ENCODE results near the gene RER1.
A peak's percentile ranks its signal among the peaks of the same experiment; 100 is the strongest.

The RER1 gene

DNA sequence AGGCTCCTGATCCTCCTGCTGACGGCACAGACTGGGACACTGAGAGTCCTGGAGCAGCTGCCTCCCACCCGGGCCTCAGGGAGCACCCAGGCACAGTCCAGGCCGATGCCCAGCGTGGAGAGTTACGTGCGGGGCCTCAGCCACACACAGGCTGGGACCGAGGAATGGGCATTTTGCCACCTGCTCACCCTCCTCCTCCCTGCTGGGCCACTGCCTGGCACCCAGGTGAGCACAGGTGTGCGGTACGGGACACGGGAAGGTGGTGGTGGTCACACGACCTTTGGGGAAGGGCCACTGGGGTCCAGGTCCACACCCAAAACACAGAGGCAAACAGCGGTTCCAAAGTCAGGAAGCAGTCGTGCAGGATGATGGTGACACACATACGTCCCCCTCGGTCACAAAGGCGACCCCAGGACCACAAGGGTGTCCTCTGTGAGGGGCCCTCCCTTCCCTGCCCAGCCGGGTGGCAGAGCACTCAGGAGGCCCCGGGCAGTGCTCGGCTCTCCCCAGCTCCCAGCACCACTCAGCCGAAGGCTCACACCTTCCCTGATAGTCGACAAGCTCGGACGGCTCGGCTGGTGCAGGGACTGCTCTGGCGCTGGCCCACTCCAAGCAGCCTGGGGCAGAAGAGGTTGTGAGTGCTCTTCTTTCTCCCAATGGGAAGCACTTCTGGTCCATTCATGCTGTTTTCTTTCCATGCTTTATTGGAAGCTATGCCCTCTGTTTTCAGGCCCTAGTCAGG, 14.5 kb upstream of the RER1 start:
- DNase-seq, result no peak

DNA sequence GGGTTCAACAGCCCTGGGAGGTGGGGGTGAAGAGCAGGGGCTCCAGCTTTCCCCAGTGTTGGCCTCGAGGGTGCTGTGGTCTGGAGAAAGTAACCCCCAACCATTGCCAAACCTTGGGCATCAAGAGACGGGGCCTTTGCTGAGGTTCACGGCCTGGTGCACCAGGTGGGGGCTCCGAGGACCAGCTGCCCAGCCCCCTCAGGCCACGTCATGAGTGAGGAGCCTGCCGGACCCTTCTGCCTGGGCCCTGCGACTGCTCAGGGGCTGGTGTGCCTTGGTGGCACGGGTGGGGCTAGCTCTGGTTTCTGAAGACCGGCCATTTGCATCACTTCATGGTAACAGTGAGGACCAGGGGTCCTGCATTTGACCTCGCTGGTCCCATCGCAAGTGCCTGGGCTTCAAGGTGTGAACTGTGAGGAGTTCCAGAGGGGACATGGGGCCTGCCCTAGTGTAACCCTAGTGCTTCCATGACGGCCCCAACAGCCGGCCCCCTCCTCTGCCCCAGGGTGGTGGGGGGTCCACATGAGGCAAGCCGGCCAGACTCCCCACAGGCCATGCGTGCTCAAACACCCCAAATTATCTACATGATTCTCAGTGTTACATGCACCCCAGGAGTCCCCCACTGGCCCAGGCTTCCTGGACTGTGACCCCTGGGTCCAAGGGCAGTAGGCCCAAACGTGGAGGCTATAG, 13.7 kb upstream of the RER1 start:
- no peak for DNase-seq

GRCh38 chr1:2378441-2378851, 13.2 kb upstream of the RER1 start:
- DNase-seq, result no peak

- DNase-seq, result no peak
Measured at GRCh38 chr1:2378956-2379732, 12.5 kb upstream of the RER1 start.

DNA sequence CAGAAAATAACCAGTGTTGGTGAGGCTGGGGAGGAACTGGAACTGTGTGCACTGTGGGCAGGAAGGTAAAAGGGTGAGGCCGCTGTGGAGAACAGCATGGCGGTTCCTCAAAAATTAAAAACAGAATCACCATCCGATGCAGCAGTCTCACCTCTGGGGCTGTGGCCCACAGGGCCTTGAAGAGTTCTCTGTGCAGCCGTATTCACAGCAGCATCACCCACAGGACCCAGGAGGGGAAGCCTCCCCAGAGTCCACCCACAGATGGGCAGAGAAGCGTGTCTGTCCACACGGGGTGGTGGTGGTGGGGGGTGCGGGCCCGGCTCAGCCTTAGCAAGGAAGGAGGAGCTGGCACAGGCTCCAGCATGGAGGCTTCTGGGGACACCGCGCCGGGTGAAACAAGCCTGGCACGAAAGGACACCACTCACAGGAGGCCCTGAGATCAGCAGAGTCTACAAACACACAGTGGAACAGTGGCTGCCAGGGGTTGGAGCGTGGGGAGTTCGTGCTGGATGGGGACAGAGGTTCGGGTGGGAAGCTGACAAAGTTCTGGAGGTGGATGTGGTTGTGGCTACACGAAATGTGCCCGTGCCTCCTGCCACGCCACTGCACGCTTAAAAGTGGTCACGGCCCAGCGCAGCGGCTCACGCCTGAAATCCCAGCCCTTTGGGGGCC, 11.8 kb upstream of the RER1 start:
- no peak for DNase-seq

DNA sequence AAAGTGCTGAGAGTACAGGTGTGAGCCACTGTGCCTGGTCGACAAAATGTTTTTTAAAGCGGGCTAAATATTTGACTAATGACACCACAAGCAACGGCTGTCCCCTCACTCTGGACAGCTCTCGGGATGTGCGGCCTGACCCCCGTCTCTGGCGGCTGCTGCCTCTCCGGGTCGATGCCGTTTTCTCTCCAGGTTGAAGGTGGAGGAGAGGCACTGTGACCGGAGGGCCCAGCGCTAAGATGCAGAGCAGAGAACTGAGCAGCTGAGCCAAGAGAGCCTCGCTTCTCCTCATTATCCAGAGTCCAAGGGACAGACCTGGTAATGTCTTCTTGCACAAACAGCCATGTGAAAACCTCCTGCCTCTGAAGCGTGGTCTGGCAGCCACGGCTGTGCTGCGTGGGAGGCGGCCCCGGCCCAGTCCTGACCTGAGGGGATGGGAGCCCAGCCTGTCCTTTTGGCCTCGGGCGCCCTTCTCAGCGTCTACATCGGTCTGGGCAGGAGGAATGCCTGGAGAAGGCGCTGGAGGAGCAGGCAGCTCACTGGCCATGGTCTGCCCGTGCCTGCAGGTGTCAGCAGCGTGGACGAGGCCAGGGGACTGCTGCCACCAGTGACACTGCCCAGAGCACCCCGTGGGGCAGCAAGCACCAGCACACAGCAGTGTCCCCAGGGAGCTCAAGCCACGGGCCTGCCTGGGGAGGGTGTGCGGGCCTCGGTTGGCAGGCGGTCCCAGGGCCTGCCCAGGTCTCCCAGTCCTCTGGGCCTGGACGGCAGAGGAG, 10.6 kb upstream of the RER1 start:
- peak; percentile 9 for DNase-seq

DNA sequence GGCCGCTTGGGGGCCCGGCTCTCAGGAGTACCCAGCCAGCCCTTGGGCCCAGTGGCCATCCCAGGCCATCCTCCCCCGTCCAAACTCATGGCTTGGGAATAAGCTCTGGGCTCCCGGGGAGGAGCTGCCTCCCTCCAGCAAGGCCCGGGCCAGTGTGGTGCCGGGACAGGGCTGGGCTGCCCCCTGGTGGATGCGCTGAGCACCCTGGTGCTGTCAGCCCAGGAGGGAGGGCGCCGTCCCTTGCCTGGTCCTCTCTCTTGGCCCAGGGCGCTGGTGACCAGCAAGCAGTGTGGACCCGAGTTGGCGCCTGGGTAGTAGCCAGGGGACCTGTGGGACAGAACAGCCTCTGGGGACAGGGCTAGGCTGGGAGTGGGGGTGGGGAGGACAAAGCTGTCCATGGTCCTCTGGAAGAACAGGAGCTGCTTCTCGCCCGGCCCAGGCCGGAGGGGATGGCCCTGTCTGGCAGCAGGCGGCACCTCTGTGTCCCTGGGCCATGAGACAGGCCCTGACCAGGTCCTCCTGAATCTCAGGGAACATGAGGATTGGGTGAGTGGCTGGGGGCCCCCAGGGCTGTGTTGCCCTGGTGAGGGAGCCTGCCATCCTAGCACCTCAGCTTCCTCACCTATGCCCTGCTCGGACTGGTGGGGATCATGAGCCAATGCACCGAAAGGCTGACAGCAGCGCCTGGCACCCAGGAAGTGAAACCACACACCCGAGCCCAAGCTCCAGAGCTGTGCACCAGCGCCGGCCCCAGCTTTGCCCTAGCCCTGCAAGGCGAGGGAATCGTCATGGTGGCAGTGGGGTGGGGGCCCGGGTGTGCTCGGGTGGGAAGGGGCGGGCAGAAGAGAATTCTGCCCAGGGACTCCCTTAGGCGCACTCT, 9.7 kb upstream of the RER1 start:
- peak; percentile 79 for DNase-seq

- no peak for DNase-seq
Measured at GRCh38 chr1:2382621-2383361, 8.8 kb upstream of the RER1 start.

GRCh38 chr1:2383576-2383975, 8.1 kb upstream of the RER1 start:
- DNase-seq, result no peak

GRCh38 chr1:2384130-2384860, 7.3 kb upstream of the RER1 start:
- no peak for DNase-seq

DNA sequence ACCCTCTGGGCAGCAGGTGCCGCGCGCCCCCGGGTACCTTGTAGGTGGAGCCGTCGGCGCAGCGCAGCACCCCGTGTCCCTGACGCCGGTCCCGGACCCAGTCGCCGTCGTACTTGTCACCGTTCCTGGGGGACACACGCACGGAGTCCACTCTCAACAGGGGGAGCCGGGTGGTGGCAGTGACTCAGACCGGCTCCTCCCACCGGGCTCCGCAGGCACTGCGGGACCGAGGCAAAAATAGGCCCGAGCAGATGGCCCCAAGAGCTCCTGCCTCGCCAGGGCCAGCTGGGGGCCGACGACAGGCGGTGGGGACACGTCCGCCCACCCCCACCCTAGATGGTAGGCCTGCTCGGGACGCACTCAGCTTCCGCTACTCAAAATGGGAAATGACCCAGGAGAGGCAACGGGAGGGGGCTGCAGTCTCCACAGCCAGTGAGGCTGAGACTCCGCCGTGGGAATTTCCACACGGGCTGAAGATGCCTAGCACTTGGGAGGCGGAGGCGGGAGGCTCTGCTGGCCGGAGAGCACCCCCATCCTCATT, 6.6 kb upstream of the RER1 start:
- no peak for DNase-seq

DNA sequence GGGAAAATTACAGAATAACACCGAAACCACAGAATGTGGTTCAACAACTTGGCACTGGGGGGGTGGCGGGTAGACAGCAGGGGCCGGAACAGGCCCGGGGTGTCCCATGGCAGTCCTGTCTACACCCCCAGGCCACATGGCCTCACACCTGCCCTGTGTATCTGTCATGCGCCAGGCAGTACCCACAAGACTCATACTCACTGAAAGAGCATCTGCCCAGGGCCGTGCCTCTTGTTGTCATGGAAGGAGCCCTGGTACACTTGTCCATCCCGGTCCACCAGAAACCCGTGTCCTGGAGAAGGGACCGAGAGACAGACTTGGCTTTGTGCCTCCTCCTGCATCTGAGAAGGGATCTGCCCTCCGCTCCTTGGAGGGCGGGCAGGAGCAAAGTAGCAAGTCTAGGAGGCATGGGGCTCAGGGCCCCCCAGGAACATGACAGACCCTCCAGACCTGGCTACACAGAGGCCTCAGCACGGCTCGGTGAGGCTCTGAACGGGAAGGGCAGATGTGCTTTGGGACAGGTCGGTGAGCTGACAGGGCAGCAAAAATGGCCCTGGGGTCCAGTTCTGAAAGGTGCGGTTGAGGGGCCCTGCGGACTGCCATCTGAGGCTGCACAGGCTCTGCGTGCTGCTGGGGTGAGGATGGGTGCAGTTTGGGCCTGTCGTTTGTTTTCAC, 5.9 kb upstream of the RER1 start:
- no peak for DNase-seq

DNA sequence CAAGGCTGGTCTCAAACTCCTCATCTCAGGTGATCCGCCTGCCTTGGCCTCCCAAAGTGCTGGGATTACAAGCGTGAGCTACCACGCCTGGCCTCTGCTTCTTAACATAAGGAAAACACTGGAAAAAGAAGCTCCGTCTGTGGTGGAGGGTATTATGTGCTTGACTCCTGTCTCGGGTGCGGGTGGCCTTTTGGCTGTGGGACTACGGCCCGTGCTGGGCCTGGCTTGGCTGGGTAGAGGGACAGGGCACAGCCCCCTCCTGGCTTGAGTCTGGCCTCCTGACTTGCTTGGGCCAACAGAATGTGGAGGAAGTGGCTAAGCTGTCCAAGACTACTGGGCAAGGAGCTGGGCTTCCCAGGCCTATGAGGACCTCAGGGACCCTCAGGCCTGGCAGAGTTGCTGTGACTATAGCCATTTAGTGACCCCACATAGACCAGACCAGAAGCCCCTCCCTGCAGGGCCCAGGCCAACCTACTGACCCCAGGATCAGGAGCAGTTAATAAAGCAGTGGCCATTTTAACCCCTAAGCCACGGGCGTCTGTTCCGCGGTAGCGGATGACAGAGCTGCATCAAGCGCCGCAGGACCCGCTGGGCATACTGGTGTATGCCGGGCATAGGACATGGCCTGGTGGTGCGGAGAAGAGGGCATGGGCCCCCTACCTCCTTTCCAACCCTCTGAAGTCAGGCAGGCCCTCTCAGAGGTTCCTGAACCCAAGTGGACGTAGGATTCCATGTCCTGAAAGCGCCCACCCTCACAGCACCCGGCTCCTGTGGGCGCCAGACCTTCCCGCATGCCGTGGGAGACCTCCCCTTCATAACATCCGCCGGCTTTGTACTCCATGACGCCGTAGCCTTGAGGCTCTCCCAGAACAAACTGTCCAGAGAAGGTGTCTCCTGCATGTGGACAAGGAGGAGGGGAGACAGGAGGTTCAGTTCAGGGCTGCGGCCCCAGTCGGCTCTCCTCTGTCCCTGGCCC, 4.7 kb upstream of the RER1 start:
- no peak for DNase-seq

DNA sequence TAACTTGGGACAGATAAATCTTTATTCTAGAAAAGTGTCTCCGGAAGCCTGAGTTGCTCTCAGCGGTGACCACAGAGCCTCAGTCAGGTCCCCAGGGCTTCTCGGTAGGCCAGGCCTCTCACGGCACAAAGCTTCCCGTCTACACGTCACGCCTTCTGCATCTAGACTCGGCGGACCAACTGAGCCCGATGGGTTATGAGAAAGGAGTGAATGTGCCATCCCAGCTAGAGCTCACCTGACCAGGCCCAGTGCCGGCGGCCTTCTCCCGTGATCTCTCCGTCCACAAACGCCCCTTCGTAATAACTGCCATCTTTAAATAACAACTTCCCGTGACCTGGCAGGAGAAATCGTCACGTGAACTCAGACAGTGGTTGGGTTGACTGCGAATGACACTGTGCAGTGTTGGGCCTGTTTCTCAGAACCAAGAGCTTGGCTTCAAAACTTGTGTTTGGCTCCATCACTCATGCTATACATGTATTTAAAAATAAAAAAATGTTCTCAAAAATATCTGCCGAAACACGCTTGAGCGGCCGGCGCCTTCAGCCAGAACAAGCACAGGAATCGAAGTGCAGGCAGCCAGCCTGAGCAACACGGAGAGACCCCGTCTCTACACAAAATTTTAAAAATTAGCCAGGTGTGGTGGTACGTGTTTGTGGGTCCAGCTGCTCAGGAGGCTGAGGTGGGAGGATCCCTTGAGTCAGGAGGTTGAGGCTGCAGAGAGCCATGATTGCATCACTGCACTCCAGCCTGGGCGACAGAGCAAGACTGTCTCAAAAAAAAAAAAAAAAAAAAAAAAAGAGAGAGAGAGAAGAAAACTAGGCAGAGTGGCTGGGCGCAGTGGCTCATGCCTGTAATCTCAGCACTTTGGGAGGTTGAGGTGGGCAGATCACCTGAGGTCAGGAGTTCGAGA, 3.4 kb upstream of the RER1 start:
- DNase-seq, result no peak

DNA sequence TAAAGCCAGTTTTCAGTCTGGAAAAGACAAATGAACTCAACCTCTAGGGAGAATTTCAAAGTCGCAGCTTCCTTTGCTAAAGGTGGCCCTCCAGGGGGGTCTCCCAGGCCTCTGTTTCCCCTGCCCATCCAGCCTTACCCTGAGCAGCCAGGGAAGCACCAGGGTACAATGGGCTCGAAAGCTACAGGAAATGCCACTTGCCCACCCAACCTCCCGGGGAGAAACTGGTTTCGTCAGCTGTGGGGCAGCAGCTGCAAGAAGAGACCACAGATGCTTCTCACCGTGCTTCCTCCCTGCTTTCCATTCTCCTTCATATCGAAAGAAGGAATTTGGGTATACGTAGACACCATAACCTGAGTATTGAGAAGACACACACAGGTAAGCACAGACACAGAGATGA, 2.0 kb upstream of the RER1 start:
- DNase-seq, result no peak

- DNase-seq, result no peak
Measured at GRCh38 chr1:2391931-2392509, 379 bp downstream of the RER1 start.

All from activated naive CD4-positive, alpha-beta T cell treated with anti-CD3 and anti-CD28 coated beads, Interleukin-2, amount 50 U/mL, for 16 hours (primary cell).